Endothelial cell of umbilical vein (primary cell): ENCODE data around the gene CHI3L1. TPM values are rescaled to one million over a fixed set of nuclear protein-coding genes. Genes with fewer than 3 reads are reported as not detected.

Experiments used
- BruUV-seq: library from RNA; stranded (reverse); fragments of 400-500 nt; replicated peaks from 2 replicates; lab custom pipeline; 2021; lab: Mats Ljungman, UMichigan
- CTCF ChIA-PET: fragments of 300-600, 350-600 bp; sonication (Branson Sonifier 250); formaldehyde crosslinking; loops from one replicate; lab custom pipeline; 2021; ENCODE audit warnings: antibody characterized with exemption, inconsistent platforms; lab: Charles Lee
- POLR2A ChIA-PET: fragments of 300-600, 350-600 bp; sonication (Branson Sonifier 250); formaldehyde crosslinking; loops from one replicate; lab custom pipeline; 2021; ENCODE audit warnings: antibody characterized with exemption, inconsistent platforms; lab: Charles Lee
- DNase-seq: peaks from one replicate; pipeline ENCODE4 v3.0.0-alpha.2; 2011; ENCODE audit warnings: low read depth, low spot score
- FAIRE-seq: peaks from 2 replicates; lab custom pipeline; 2011; peaks lifted over from hg19 to GRCh38; lab: Jason Lieb, UNC
- H2AFZ ChIP-seq: 2 replicates; pipeline ENCODE4 v1.6.0; 2012; ENCODE audit warnings: low read depth, low read length, control low read depth, inconsistent platforms
- H3K27ac ChIP-seq: 2 replicates; pipeline ENCODE4 v1.5.1; 2011; ENCODE audit warnings: low read depth, mild to moderate bottlenecking, control low read depth, low read length, moderate library complexity; ENCODE audit not compliant: insufficient read depth
- H3K27me3 ChIP-seq, 2 experiments: 2 replicates each; pipeline versions ENCODE4 v1.6.0 to v1.6.1; 2011; ENCODE audit warnings: low read length in 2 of 2, mixed read lengths in 1 of 2; ENCODE audit not compliant: control insufficient read depth in 2 of 2, insufficient read depth in 2 of 2
- H3K36me3 ChIP-seq, 2 experiments: 2 replicates in 1 of 2; 3 replicates in 1 of 2; pipeline ENCODE4 v1.5.1; 2011; ENCODE audit warnings: low read length in 2 of 2, mild to moderate bottlenecking in 1 of 2, moderate library complexity in 1 of 2; ENCODE audit not compliant: control insufficient read depth in 2 of 2, insufficient read depth in 2 of 2; ENCODE audit errors: extremely low read depth in 1 of 2
- H3K4me1 ChIP-seq: 3 replicates; pipeline ENCODE4 v1.5.1; 2011; ENCODE audit warnings: mild to moderate bottlenecking, low read length; ENCODE audit not compliant: control insufficient read depth, insufficient read depth; ENCODE audit errors: extremely low read depth
- H3K4me2 ChIP-seq: 2 replicates; pipeline ENCODE4 v1.6.1; 2011; ENCODE audit warnings: low read length, control low read depth, mixed read lengths; ENCODE audit not compliant: insufficient read depth
- H3K4me3 ChIP-seq, 3 experiments: fragments of 200-600 bp in 1 of 3; sonication (generic), shearing (Covaris generic) in 1 of 3; replicated peaks in 1 of 3; 2 replicates each; pipeline ENCODE4 v1.5.1; 2011 to 2016; ENCODE audit warnings: control low read depth in 3 of 3, low read length in 3 of 3, mild to moderate bottlenecking in 2 of 3, inconsistent platforms in 1 of 3, low read depth in 1 of 3, moderate library complexity in 1 of 3; ENCODE audit not compliant: insufficient read depth in 1 of 3
- H3K79me2 ChIP-seq: 2 replicates; pipeline ENCODE4 v1.6.0; 2012; ENCODE audit warnings: low read length, inconsistent platforms; ENCODE audit not compliant: control insufficient read depth, insufficient read depth
- H3K9ac ChIP-seq: replicated peaks from 2 replicates; pipeline ENCODE3; 2011; ENCODE audit warnings: low read length, control low read depth; ENCODE audit not compliant: insufficient read depth; ENCODE audit errors: extremely low read depth
- H3K9me1 ChIP-seq: replicated peaks from 3 replicates; pipeline ENCODE4 v1.6.0; 2011; ENCODE audit warnings: mild to moderate bottlenecking, low read length; ENCODE audit not compliant: control insufficient read depth, insufficient read depth; ENCODE audit errors: extremely low read depth
- H3K9me3 ChIP-seq: replicated peaks from 2 replicates; pipeline ENCODE4 v1.5.1; 2012; ENCODE audit warnings: low read length, inconsistent platforms; ENCODE audit not compliant: control insufficient read depth, insufficient read depth
- H4K20me1 ChIP-seq: replicated peaks from 2 replicates; pipeline ENCODE3; 2011; ENCODE audit warnings: mild to moderate bottlenecking, low read length; ENCODE audit not compliant: control insufficient read depth, insufficient read depth; ENCODE audit errors: extremely low read depth
- EZH2 ChIP-seq: IDR thresholded peaks from 2 replicates; pipeline ENCODE4 v1.6.1; 2012; ENCODE audit warnings: borderline replicate concordance, low read depth, mild to moderate bottlenecking, moderate library complexity, low read length, inconsistent platforms; ENCODE audit not compliant: severe bottlenecking
- FOS ChIP-seq: IDR thresholded peaks from 2 replicates; pipeline ENCODE4 v1.6.1; 2011; ENCODE audit warnings: mild to moderate bottlenecking, low read length, moderate library complexity, borderline replicate concordance; ENCODE audit not compliant: insufficient read depth
- GATA2 ChIP-seq: IDR thresholded peaks from 2 replicates; pipeline ENCODE4 v1.7.0; 2011; ENCODE audit warnings: low read depth, mild to moderate bottlenecking, moderate library complexity, mixed read lengths, low read length; ENCODE audit not compliant: insufficient read length, insufficient read depth
- JUN ChIP-seq: IDR thresholded peaks from 2 replicates; pipeline ENCODE4 v1.6.1; 2011; ENCODE audit warnings: borderline replicate concordance, low read depth; ENCODE audit not compliant: insufficient read length, insufficient read depth
- MAX ChIP-seq: IDR thresholded peaks from 2 replicates; pipeline ENCODE4 v1.6.1; 2011; ENCODE audit not compliant: insufficient read depth, insufficient read length
- MYC ChIP-seq: IDR thresholded peaks from one replicate; pipeline ENCODE4 v1.6.1; 2011; ENCODE audit warnings: mild to moderate bottlenecking, low read depth, low read length
- POLR2A ChIP-seq: IDR thresholded peaks from 2 replicates; pipeline ENCODE4 v1.6.1; 2012; ENCODE audit warnings: low read depth, mild to moderate bottlenecking, control low read depth, low read length
- POLR2AphosphoS5 ChIP-seq: IDR thresholded peaks from 2 replicates; pipeline ENCODE4 v1.6.1; 2012; ENCODE audit warnings: low read depth, mild to moderate bottlenecking, control low read depth, low read length, moderate library complexity; ENCODE audit not compliant: insufficient read depth
- dilution Hi-C: fragments of 300-500 bp; cut with MboI; formaldehyde crosslinking; loops from one replicate; pipeline ENCODE4 v1.15.0; 2019; ENCODE audit warnings: low sequenced_read_pairs; ENCODE audit not compliant: extremely low pct_ligation_motif_present
- intact Hi-C: fragments of 100-400 bp; cut with micrococcal nuclease; formaldehyde crosslinking; loops from one replicate; pipeline ENCODE4 v1.10.0; 2022
- polyA plus RNA-seq, 4 experiments: library from polyadenylated mRNA; depleted of rRNA in 3 of 4; stranded (reverse) in 3 of 4; unstranded in 1 of 4; fragments of >200 nt; gene quantifications; 2 replicates each; pipeline versions ENCODE4 v1.2.1 to v1.2.3, GENCODE V29; 2011 to 2012; ENCODE audit warnings: missing spikeins in 1 of 4
- total RNA-seq: library from RNA; stranded (reverse); gene quantifications from 2 replicates; pipeline ENCODE4 v1.2.3, GENCODE V29; 2021
- TF ChIP-seq, protein P1 (sequence below), 2 donors: IDR thresholded peaks; 1 replicate in 1 of 2; 2 replicates in 1 of 2; pipeline ENCODE4 v1.5.1; 2011; ENCODE audit warnings: low read length in 2 of 2, mild to moderate bottlenecking in 2 of 2, moderate library complexity in 2 of 2, control low read depth in 1 of 2, inconsistent platforms in 1 of 2, low read depth in 1 of 2; ENCODE audit not compliant: insufficient read depth in 1 of 2; ENCODE audit errors: extremely low read depth in 1 of 2

The CHI3L1 gene
- total and polyA plus RNA-seq, 2 donors (not counting 3 experiments of a cell fraction or from before 2014, with no cell fraction given) = not detected

GRCh38 chr1:203175237-203175826 lies 11.2 kb downstream of the CHI3L1 start, which contains the start of gene MYBPH:
Gene MYBPH, minus strand, starts transcription at chr1:203175826. Its CDS starts 71 bp downstream, at chr1:203175755.
- DNase-seq (no peak), FAIRE-seq (no peak)
- BruUV-seq = no TSS peak
- H4K20me1 ChIP-seq = no peaks in the 10 kb centered on the region
- H3K4me1 ChIP-seq = peaks cover 6% of the 10 kb centered on the region
- H3K9me3 ChIP-seq = no peaks in the 10 kb centered on the region
- H3K36me3 ChIP-seq = no peaks in the 10 kb centered on the region
- no peaks in the 10 kb centered on the region for H3K27me3 ChIP-seq
- no peak within 1 kb of the TSS for H3K4me3 ChIP-seq
- intact Hi-C loops = no loop called here
- no peak within 1 kb of the TSS for H3K27ac ChIP-seq
- no peaks in the 10 kb centered on the region for H3K9me1 ChIP-seq
- H3K4me2 ChIP-seq = no peak within 1 kb of the TSS
- H3K79me2 ChIP-seq = no peaks in the 10 kb centered on the region
- no peak within 1 kb of the TSS for H3K9ac ChIP-seq
- no peak within 1 kb of the TSS for H2AFZ ChIP-seq
- POLR2A ChIA-PET = interaction anchor here (0.5 kb wide), 1 partner anchor 14 kb away, joined by 4 read pairs; no protein-coding TSS in a partner anchor
- CTCF ChIA-PET = interaction anchor here (1.1 to 2.0 kb wide), 5 partner anchors 9 to 136 kb away, joined by 3 to 5 read pairs (median 5); no protein-coding TSS in a partner anchor
- TF ChIP-seq MAX = no peak
- no peak for TF ChIP-seq POLR2AphosphoS5
- no peak for TF ChIP-seq MYC
- TF ChIP-seq GATA2 = no peak
- TF ChIP-seq FOS = no peak
- TF ChIP-seq JUN = no peak
- TF ChIP-seq EZH2 = no peak
- no peak for TF ChIP-seq POLR2A
- TF ChIP-seq, protein P1, sequence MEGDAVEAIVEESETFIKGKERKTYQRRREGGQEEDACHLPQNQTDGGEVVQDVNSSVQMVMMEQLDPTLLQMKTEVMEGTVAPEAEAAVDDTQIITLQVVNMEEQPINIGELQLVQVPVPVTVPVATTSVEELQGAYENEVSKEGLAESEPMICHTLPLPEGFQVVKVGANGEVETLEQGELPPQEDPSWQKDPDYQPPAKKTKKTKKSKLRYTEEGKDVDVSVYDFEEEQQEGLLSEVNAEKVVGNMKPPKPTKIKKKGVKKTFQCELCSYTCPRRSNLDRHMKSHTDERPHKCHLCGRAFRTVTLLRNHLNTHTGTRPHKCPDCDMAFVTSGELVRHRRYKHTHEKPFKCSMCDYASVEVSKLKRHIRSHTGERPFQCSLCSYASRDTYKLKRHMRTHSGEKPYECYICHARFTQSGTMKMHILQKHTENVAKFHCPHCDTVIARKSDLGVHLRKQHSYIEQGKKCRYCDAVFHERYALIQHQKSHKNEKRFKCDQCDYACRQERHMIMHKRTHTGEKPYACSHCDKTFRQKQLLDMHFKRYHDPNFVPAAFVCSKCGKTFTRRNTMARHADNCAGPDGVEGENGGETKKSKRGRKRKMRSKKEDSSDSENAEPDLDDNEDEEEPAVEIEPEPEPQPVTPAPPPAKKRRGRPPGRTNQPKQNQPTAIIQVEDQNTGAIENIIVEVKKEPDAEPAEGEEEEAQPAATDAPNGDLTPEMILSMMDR (IDR thresholded peaks at IDR 0.05; ENCODE audit: extremely low read depth in 1 of 2, insufficient read depth in 1 of 2, low read depth in 1 of 2, low read length in 2 of 2) = no peak
- dilution Hi-C loops = no loop called here
